HepG2 (cell line): Measurements from ENCODE around the gene MSRB3. TPM values are rescaled to one million over a fixed set of nuclear protein-coding genes. Genes with fewer than 3 reads are reported as not detected.

Experiments used
- ATAC-seq: fragments of 200-7000 bp; cut with Tn5 transposase; 3 replicates; pipeline ENCODE4 v1.9.1; 2020; ENCODE audit warnings: mild to moderate bottlenecking, moderate library complexity
- BruUV-seq: library from RNA; stranded (reverse); fragments of 400-500 nt; replicated peaks from 2 replicates; lab custom pipeline; 2021; lab: Mats Ljungman, UMichigan
- CTCF ChIA-PET: fragments of 300-600 bp; formaldehyde crosslinking; extraction: SDS; loops from one replicate; lab custom pipeline; 2021; ENCODE audit warnings: low total read pairs, inconsistent platforms, low intra/inter-chr PET ratio; lab: Yijun Ruan, JAX
- POLR2A ChIA-PET: fragments of 350-600 bp; sonication (Branson Sonifier 250); formaldehyde crosslinking; loops from one replicate; lab custom pipeline; 2020; ENCODE audit warnings: antibody characterized with exemption, inconsistent platforms; lab: Yijun Ruan, JAX
- DNase-seq: peaks from one replicate; pipeline ENCODE4 v3.0.0-alpha.2; 2015; ENCODE audit warnings: low spot score
- FAIRE-seq: peaks from 3 replicates; lab custom pipeline; 2011; peaks lifted over from hg19 to GRCh38; lab: Jason Lieb, UNC
- H2AFZ ChIP-seq: one replicate; pipeline ENCODE4 v1.6.1; 2011; ENCODE audit warnings: low read length, inconsistent platforms
- H3K27ac ChIP-seq: fragments of 300-600 bp; 3 replicates; pipeline ENCODE4 v1.8.0; 2011; ENCODE audit warnings: mixed run types, mild to moderate bottlenecking, mixed read lengths, low read length, inconsistent platforms; ENCODE audit not compliant: insufficient read depth; ENCODE audit errors: extremely low read length
- H3K27me3 ChIP-seq, 2 experiments: fragments of 200-600 bp in 1 of 2; 2 replicates in 1 of 2; 3 replicates in 1 of 2; pipeline versions ENCODE4 v1.6.0 to v1.8.0; 2011; ENCODE audit warnings: low read length in 2 of 2, mild to moderate bottlenecking in 2 of 2, moderate library complexity in 2 of 2, inconsistent platforms in 1 of 2; ENCODE audit not compliant: insufficient read depth in 2 of 2, control insufficient read depth in 1 of 2
- H3K36me3 ChIP-seq, 2 experiments: fragments of 200-600 bp in 1 of 2; replicated peaks in 1 of 2; 2 replicates in 1 of 2; 3 replicates in 1 of 2; pipeline versions ENCODE4 v1.5.1 to v1.8.0; 2011; ENCODE audit warnings: low read length in 2 of 2, inconsistent platforms in 1 of 2; ENCODE audit not compliant: insufficient read depth in 2 of 2, control insufficient read depth in 1 of 2
- H3K4me1 ChIP-seq: 2 replicates; pipeline ENCODE4 v1.5.1; 2012; ENCODE audit warnings: low read length, inconsistent platforms; ENCODE audit not compliant: insufficient read depth
- H3K4me2 ChIP-seq: 2 replicates; pipeline ENCODE4 v1.6.0; 2011; ENCODE audit warnings: low read depth, low read length, inconsistent platforms
- H3K4me3 ChIP-seq, 3 experiments: fragments of 200-600 bp in 1 of 3; sonication (generic), shearing (Covaris generic) in 1 of 3; replicated peaks in 1 of 3; 2 replicates each; pipeline ENCODE4 v1.5.1; 2011 to 2016; ENCODE audit warnings: low read length in 3 of 3, inconsistent platforms in 2 of 3, low read depth in 2 of 3, mild to moderate bottlenecking in 2 of 3, control low read depth in 1 of 3, mixed read lengths in 1 of 3; ENCODE audit not compliant: insufficient read depth in 1 of 3
- H3K79me2 ChIP-seq: one replicate; pipeline ENCODE4 v1.6.1; 2011; ENCODE audit warnings: low read length, inconsistent platforms; ENCODE audit not compliant: insufficient read depth
- H3K9ac ChIP-seq: 2 replicates; pipeline ENCODE4 v1.6.0; 2011; ENCODE audit warnings: mild to moderate bottlenecking, low read depth, low read length, inconsistent platforms; ENCODE audit not compliant: insufficient read depth
- H3K9me3 ChIP-seq: 2 replicates; pipeline ENCODE4 v1.5.1; 2012; ENCODE audit warnings: mild to moderate bottlenecking, low read length
- H4K20me1 ChIP-seq: 2 replicates; pipeline ENCODE4 v1.6.0; 2011; ENCODE audit warnings: inconsistent platforms, mild to moderate bottlenecking, low read length, moderate library complexity; ENCODE audit not compliant: insufficient read depth
- KAT2B ChIP-seq: fragments of 150-350 bp; IDR thresholded peaks from 2 replicates; pipeline ENCODE4 v1.6.1; 2014; ENCODE audit warnings: low read depth, low read length, borderline replicate concordance
- NCOA1 ChIP-seq: sonication (generic); formaldehyde crosslinking; IDR thresholded peaks from 2 replicates; pipeline ENCODE4 v1.9.0; 2021; ENCODE audit warnings: missing genetic modification reagents
- PAWR ChIP-seq: sonication (generic); formaldehyde crosslinking; IDR thresholded peaks from 2 replicates; pipeline ENCODE4 v1.4.0; 2020; ENCODE audit warnings: missing genetic modification reagents, mild to moderate bottlenecking, borderline replicate concordance
- PHF21A ChIP-seq: sonication (generic); formaldehyde crosslinking; IDR thresholded peaks from 2 replicates; pipeline ENCODE4 v1.5.0; 2020; ENCODE audit warnings: mild to moderate bottlenecking, missing genetic modification reagents
- ZBTB40 ChIP-seq, 2 experiments: fragments of 450-650 bp in 1 of 2; sonication (generic) in 1 of 2; formaldehyde crosslinking in 1 of 2; IDR thresholded peaks; 2 replicates each; pipeline versions ENCODE4 v1.6.1 to v1.8.0; 2016 to 2022; ENCODE audit warnings: antibody characterized with exemption in 1 of 2, mild to moderate bottlenecking in 1 of 2, missing genetic modification reagents in 1 of 2
- ZMYM3 ChIP-seq: sonication (generic); formaldehyde crosslinking; IDR thresholded peaks from 2 replicates; pipeline ENCODE4 v1.5.1; 2020; ENCODE audit warnings: mild to moderate bottlenecking, missing genetic modification reagents
- WGBS: methylation state at CpG from one replicate; pipeline ENCODE4 v1.1.6; 2017; ENCODE audit warnings: low lambda C conversion rate; 5-methylcytosine and 5-hydroxymethylcytosine counted together
- in situ Hi-C: cut with HindIII; loops from 2 replicates; pipeline ENCODE4 v1.10.0; 2017; ENCODE audit warnings: low pct_unique_long_range_greater_than_20kb; ENCODE audit not compliant: extremely low pct_ligation_motif_present
- intact Hi-C: fragments of 100-400 bp; cut with micrococcal nuclease; formaldehyde crosslinking; loops from one replicate; pipeline ENCODE4 v1.10.0; 2022; ENCODE audit not compliant: unreplicated experiment
- polyA plus RNA-seq, 8 experiments: library from polyadenylated mRNA; depleted of rRNA in 3 of 8; stranded (reverse) in 7 of 8; unstranded in 1 of 8; fragments of >200 nt; fragmentation: Illumina TruSeq in 4 of 8; extraction: Trizol in 4 of 8; gene quantifications; 2 replicates each; pipeline versions ENCODE4 v1.2.1 to v1.2.3, GENCODE V29; 2011 to 2016; ENCODE audit warnings: low read depth in 4 of 8, missing spikeins in 1 of 8, mixed read lengths in 1 of 8; ENCODE audit not compliant: insufficient read depth in 1 of 8
- total RNA-seq, 5 experiments: library from RNA; depleted of rRNA; stranded (reverse); fragments of >200 nt; fragmentation: Illumina TruSeq; extraction: Trizol; gene quantifications; 2 replicates each; pipeline ENCODE4 v1.2.3, GENCODE V29; 2016; ENCODE audit warnings: low read depth in 1 of 5

MSRB3 gene
- total and polyA plus RNA-seq, 2 of the 13 experiments (the other 11 are each of a cell fraction or from before 2014, with no cell fraction given), result 1.5 to 1.9 TPM

- no peak for TF ChIP-seq ZBTB40 (IDR thresholded peaks at IDR 0.05)
- no peak for TF ChIP-seq ZBTB40 (CRISPR knock-in tag; IDR thresholded peaks at IDR 0.05)
- no peak for TF ChIP-seq NCOA1 (CRISPR knock-in tag)
- TF ChIP-seq, all 625 proteins: peak for 0
These were observed 44.6 kb downstream of the MSRB3 start (continued) for GRCh38 chr12:65323070-65323469.

GRCh38 chr12:65324056-65324455, 45.6 kb downstream of the MSRB3 start:
- no peak for ATAC-seq
- TF ChIP-seq PAWR (CRISPR knock-in tag) (no peak), PHF21A (CRISPR knock-in tag) (no peak), ZMYM3 (CRISPR knock-in tag) (no peak), KAT2B (no peak)
- ChIA-PET POLR2A (no interaction called here), CTCF (no interaction called here)
- intact Hi-C loops (no loop called here), in situ Hi-C loops (loop anchor here (10.0 to 25.0 kb wide), 2 partner anchors 363 to 781 kb away; no protein-coding TSS in a partner anchor)
- Histone ChIP-seq H3K36me3 (no peaks in the 10 kb centered on the region), H3K4me1 (peaks cover 59% of the 10 kb centered on the region), H3K27me3 (no peaks in the 10 kb centered on the region), H3K4me3 (no peak overlapping the region), H3K9me3 (no peaks in the 10 kb centered on the region), H3K27ac (no peak overlapping the region), H4K20me1 (no peaks in the 10 kb centered on the region), H3K79me2 (no peaks in the 10 kb centered on the region), H3K9ac (no peak overlapping the region), H3K4me2 (no peak overlapping the region), H2AFZ (no peak overlapping the region)
- DNase-seq, result no peak
- 76% methylated on average over 2 of the region's 2 CpGs for WGBS
- FAIRE-seq, result no peak
- BruUV-seq, result no TSS peak
